ENCODE measurements around the gene ENOPH1.
A peak's percentile ranks its signal among the peaks of the same experiment; 100 is the strongest.

The ENOPH1 gene

GRCh38 chr4:82499738-82500434 lies 69.5 kb downstream of the ENOPH1 start:
- ChIA-PET POLR2A (no interaction called here), CTCF (interaction anchor here (0.6 kb wide), 1 partner anchor 793 kb away, joined by 3 read pairs; no protein-coding TSS in a partner anchor)
- Histone ChIP-seq H3K4me3 (ENCODE audit: low read depth, low read length) (no peak overlapping the region), H3K27ac (ENCODE audit: extremely low read depth, low read depth, low read length) (no peak overlapping the region), H3K4me1 (ENCODE audit: control insufficient read depth, insufficient read depth, low read length) (0 out of 2 replicates have a peak, but pooled peaks cover 2% of the 10 kb centered on the region), H3K9me3 (ENCODE audit: control insufficient read depth, insufficient read depth, low read depth, low read length) (no peaks in the 10 kb centered on the region), H3K36me3 (ENCODE audit: control insufficient read depth in 2 of 2, insufficient read depth in 1 of 2, low read length in 2 of 2) (no peaks in the 10 kb centered on the region)
- TF ChIP-seq GLIS1 (tag by site-specific recombination; IDR thresholded peaks at IDR 0.05): no peak
- TF ChIP-seq ZNF843 (tag by site-specific recombination; IDR thresholded peaks at IDR 0.05): no peak
- TF ChIP-seq HOXD13 (CRISPR knock-in tag; IDR thresholded peaks at IDR 0.05; ENCODE audit: borderline replicate concordance): no peak
- no peak for TF ChIP-seq ZNF555 (tag by site-specific recombination; conservative IDR thresholded peaks at IDR 0.05)
- peak; percentile 35; the same call in 1 of the 2 replicates for TF ChIP-seq KLF8 (tag by site-specific recombination; IDR thresholded peaks at IDR 0.05)
- TF ChIP-seq ZNF792 (tag by site-specific recombination; IDR thresholded peaks at IDR 0.05): no peak
- 0 out of 2 replicates have a peak, but pooled peaks have one; percentile 40 for TF ChIP-seq SP7 (tag by site-specific recombination; IDR thresholded peaks at IDR 0.05)
- TF ChIP-seq ZNF184 (tag by site-specific recombination; IDR thresholded peaks at IDR 0.05): peak; percentile 42
- TF ChIP-seq ZBTB44 (tag by site-specific recombination; IDR thresholded peaks at IDR 0.05): peak; percentile 93
- 0 out of 2 replicates have a peak, but pooled peaks have one; percentile 42 for TF ChIP-seq PRDM10 (tag by site-specific recombination; IDR thresholded peaks at IDR 0.05)
- 0 out of 2 replicates have a peak, but pooled peaks have one; percentile 2 for TF ChIP-seq ZXDB (tag by site-specific recombination; IDR thresholded peaks at IDR 0.05)
- 0 out of 2 replicates have a peak, but pooled peaks have one; percentile 5 for TF ChIP-seq TCF7L2 (IDR thresholded peaks at IDR 0.05; ENCODE audit: borderline replicate concordance, low read depth, low read length)
- TF ChIP-seq PRDM6 (tag by site-specific recombination; IDR thresholded peaks at IDR 0.05): peak; percentile 78
- TF ChIP-seq ZNF341 (tag by site-specific recombination; IDR thresholded peaks at IDR 0.05; ENCODE audit: low read depth): peak; percentile 43; the same call in 1 of the 2 replicates

DNA sequence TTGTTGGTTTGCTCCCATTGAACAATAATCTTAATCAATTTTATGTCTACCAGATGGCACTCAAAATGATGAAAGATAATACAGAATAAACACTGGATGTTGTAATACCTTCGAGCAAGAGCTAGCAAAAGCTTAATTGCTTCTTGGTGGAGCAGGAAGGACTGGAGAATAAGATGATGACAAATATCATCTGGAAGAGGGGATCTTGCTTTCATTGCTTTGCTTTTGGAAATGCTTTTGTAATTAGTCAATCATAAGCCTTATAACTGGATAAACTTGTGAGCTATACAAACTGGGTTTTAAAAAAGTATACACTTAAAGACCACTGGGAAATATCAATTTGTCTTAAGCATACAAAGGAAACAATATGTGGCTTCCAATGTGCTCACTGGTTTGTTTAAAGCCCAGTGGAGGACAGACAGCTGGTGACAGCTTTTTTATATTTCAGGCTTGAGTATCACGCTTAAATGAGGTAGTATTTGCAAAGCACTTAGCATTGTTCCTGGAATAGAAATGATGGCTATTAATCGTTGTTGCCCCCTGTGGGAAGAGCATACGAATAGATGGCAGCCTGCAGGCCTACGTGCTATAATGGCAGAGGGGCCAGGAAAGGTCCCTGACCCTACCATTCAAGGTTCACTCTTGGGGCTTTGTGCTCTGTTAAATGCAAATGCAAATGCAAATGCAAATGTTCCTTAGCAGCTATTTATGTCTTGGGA lies 70.2 kb downstream of the ENOPH1 start:
- ChIA-PET POLR2A (no interaction called here), CTCF (interaction anchor here (0.6 kb wide), 1 partner anchor 794 kb away, joined by 3 read pairs; no protein-coding TSS in a partner anchor)
- H3K36me3 ChIP-seq (ENCODE audit: control insufficient read depth in 2 of 2, insufficient read depth in 1 of 2, low read length in 2 of 2): no peaks in the 10 kb centered on the region
- H3K27ac ChIP-seq (ENCODE audit: extremely low read depth, low read depth, low read length): no peak overlapping the region
- H3K4me3 ChIP-seq (ENCODE audit: low read depth, low read length): no peak overlapping the region
- H3K4me1 ChIP-seq (ENCODE audit: control insufficient read depth, insufficient read depth, low read length): 0 out of 2 replicates have a peak, but pooled peaks cover 2% of the 10 kb centered on the region
- H3K9me3 ChIP-seq (ENCODE audit: control insufficient read depth, insufficient read depth, low read depth, low read length): no peaks in the 10 kb centered on the region
- peak; percentile 57; the same call in 1 of the 2 replicates for TF ChIP-seq ZNF24 (tag by site-specific recombination; IDR thresholded peaks at IDR 0.05)
- TF ChIP-seq SP7 (tag by site-specific recombination; IDR thresholded peaks at IDR 0.05): peak; percentile 45; the same call in 1 of the 2 replicates
- TF ChIP-seq ZNF785 (tag by site-specific recombination; IDR thresholded peaks at IDR 0.05): no peak
- TF ChIP-seq MZF1 (tag by site-specific recombination; IDR thresholded peaks at IDR 0.05; ENCODE audit: borderline replicate concordance): peak; percentile 37; the same call in 1 of the 2 replicates
- TF ChIP-seq ZNF146 (tag by site-specific recombination; IDR thresholded peaks at IDR 0.05): 0 out of 2 replicates have a peak, but pooled peaks have one; percentile 4
- TF ChIP-seq OVOL3 (tag by site-specific recombination; IDR thresholded peaks at IDR 0.05): 0 out of 2 replicates have a peak, but pooled peaks have one; percentile 19
- 0 out of 2 replicates have a peak, but pooled peaks have one; percentile 20 for TF ChIP-seq ZNF692 (tag by site-specific recombination; IDR thresholded peaks at IDR 0.05)
- TF ChIP-seq ZNF140 (tag by site-specific recombination; IDR thresholded peaks at IDR 0.05): no peak
- TF ChIP-seq ZNF133 (tag by site-specific recombination; IDR thresholded peaks at IDR 0.05): no peak
- TF ChIP-seq ZNF394 (tag by site-specific recombination; IDR thresholded peaks at IDR 0.05; ENCODE audit: borderline replicate concordance): peak; percentile 34; the same call in 1 of the 2 replicates

Measured in HEK293 (cell line).